ENCODE measurements around the gene NDRG4. TPM values are rescaled to one million over a fixed set of nuclear protein-coding genes. Genes with fewer than 3 reads are reported as not detected.
A peak's percentile ranks its signal among the peaks of the same experiment; 100 is the strongest.

The NDRG4 gene
- total RNA-seq, 6 experiments from 2014 or later: 0.76 to 2.9 (median 2.1) TPM

DNA sequence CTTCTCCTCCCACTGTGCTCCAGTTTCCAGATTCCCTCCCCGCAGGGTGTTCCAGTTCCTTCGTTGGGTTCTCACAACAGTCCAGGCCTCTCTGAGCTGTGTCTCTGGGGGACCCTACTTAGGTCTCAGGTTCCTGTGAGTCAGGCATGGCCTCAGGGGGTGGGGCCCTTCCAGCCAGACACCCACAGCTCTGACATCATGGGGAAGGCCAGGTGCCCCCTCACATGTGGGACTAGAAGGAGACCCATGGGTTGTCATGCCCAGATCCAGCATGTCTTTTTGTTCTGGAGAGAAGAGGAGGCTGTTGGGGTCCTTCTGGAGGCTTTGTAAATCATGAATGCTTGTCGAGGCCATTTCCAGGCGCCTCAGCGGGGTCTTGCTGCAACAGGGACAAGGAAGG is 32.0 kb upstream of the NDRG4 start:
- Histone ChIP-seq H3K36me3 (no peaks in the 10 kb centered on the region), H3K27ac (no peak overlapping the region), H3K4me1 (peaks cover 0 to 17% (median 0%) of the 10 kb centered on the region in 4 donors), H3K4me3 (no peak overlapping the region), H3K9me3 (no peaks in the 10 kb centered on the region), H3K27me3 (peaks cover 4% of the 10 kb centered on the region in 2 donors)
- WGBS (ENCODE audit: insufficient coverage, low coverage, low lambda C conversion rate, missing lambda C conversion rate): 87% methylated on average over 3 of the region's 5 CpGs
- DNase-seq (no peak), ATAC-seq (no peak)
- TF ChIP-seq POLR2A (IDR thresholded peaks at IDR 0.05): no peak
- TF ChIP-seq, protein P1, sequence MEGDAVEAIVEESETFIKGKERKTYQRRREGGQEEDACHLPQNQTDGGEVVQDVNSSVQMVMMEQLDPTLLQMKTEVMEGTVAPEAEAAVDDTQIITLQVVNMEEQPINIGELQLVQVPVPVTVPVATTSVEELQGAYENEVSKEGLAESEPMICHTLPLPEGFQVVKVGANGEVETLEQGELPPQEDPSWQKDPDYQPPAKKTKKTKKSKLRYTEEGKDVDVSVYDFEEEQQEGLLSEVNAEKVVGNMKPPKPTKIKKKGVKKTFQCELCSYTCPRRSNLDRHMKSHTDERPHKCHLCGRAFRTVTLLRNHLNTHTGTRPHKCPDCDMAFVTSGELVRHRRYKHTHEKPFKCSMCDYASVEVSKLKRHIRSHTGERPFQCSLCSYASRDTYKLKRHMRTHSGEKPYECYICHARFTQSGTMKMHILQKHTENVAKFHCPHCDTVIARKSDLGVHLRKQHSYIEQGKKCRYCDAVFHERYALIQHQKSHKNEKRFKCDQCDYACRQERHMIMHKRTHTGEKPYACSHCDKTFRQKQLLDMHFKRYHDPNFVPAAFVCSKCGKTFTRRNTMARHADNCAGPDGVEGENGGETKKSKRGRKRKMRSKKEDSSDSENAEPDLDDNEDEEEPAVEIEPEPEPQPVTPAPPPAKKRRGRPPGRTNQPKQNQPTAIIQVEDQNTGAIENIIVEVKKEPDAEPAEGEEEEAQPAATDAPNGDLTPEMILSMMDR (IDR thresholded peaks at IDR 0.05): no peak
- intact Hi-C loops (cut with DNase I): no loop called here

DNA sequence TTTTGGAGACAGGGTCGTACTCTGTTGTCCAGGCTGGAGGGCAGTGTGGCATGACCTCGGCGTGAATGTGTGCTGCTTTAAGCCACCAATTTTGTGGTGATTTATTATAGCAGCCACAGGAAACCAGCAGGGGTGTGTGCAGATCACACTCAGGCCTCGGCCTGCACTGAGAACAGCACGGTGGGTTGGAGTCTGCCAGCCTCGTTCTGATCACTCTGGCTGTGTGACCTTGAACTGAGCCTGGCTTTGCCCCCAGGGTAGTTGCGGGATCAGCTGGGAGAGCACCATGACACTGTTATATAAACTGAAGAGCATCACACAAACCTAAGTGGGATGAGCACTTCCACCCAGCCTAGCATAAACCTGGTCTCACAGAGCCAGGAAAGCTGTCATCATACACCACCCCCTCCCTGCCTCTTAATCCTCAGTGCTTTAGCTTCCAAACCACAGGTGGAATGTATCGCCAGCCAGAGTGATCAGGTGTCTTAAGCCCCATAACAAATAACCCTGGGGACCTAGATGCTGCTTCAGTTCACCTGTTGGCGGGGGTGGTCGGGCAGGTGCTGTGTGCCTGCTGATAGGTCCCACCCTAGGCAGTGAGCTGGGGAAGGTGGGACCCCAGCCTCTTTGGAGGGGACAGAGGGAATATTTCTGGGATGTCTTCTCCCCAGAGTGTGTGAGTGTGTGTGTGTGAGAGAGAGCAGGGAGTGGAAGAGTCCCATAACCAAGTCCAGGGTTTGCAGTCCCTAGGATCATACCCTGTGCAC is 28.6 kb upstream of the NDRG4 start:
- H3K4me3 ChIP-seq: no peak overlapping the region
- H3K9me3 ChIP-seq: no peaks in the 10 kb centered on the region
- ATAC-seq (peak in 1 of 4 donors; percentile 17), DNase-seq (no peak)
- WGBS (ENCODE audit: insufficient coverage, low coverage, low lambda C conversion rate, missing lambda C conversion rate): 31% methylated on average over 7 of the region's 10 CpGs
- TF ChIP-seq POLR2A (IDR thresholded peaks at IDR 0.05): no peak
- TF ChIP-seq, protein P1 (IDR thresholded peaks at IDR 0.05): no peak
- intact Hi-C loops (cut with DNase I): no loop called here
- no peaks in the 10 kb centered on the region for H3K27me3 ChIP-seq
- no peaks in the 10 kb centered on the region for H3K36me3 ChIP-seq
- H3K27ac ChIP-seq: no peak overlapping the region
- no peaks in the 10 kb centered on the region for H3K4me1 ChIP-seq

DNA sequence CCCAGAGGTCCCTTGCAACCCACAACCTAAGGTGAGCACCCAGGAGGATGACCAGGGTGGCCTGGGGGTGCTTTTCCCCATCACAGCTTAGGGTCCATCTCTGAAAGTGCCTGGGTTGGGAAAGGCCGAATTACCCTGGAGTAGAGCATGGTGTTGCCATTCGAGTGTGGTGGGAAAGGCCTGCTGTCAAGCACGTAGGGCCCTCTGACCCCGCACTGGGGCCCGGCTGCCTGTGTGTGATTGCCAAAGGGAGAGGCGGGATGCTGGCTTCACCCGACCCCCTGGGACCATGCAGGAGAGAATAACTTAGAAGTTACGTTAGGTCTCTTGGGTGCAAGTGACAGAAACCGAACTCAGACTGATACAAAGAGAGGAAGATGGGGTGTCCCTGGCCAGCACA is 27.7 kb upstream of the NDRG4 start:
- TF ChIP-seq, protein P1 (IDR thresholded peaks at IDR 0.05): no peak
- no peak for TF ChIP-seq POLR2A (IDR thresholded peaks at IDR 0.05)
- Histone ChIP-seq H3K27me3 (no peaks in the 10 kb centered on the region), H3K36me3 (no peaks in the 10 kb centered on the region), H3K27ac (no peak overlapping the region), H3K9me3 (no peaks in the 10 kb centered on the region), H3K4me1 (no peaks in the 10 kb centered on the region), H3K4me3 (no peak overlapping the region)
- no peak for DNase-seq
- no peak for ATAC-seq
- 60% methylated on average over 1 of the region's 9 CpGs for WGBS (ENCODE audit: insufficient coverage, low coverage, low lambda C conversion rate, missing lambda C conversion rate)
- intact Hi-C loops (cut with DNase I): no loop called here

DNA sequence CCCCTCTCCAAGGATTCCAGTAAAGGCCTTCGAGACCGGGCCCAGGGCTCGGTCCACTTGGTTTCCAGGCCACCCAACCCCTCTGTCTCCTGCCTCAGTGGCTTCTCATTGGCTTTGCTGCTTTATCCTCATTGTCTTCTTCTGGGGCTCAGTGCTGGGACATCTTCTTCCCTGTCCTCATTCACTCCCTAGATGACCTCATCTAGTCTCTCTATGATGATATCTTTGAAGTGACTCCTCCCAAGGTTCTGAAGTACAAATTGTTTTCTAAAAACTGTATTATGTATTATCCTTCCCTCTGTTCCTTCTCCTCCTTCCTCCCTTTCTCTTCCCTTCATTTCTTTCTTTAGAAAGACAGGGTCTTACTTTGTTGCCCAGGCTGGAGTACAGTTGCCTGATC is 27.1 kb upstream of the NDRG4 start:
- no peaks in the 10 kb centered on the region for H3K9me3 ChIP-seq
- no peaks in the 10 kb centered on the region for H3K27me3 ChIP-seq
- DNase-seq (no peak), ATAC-seq (no peak)
- intact Hi-C loops (cut with DNase I): no loop called here
- WGBS (ENCODE audit: insufficient coverage, low coverage, low lambda C conversion rate, missing lambda C conversion rate): 85% methylated on average over 3 of the region's 3 CpGs
- H3K36me3 ChIP-seq: no peaks in the 10 kb centered on the region
- H3K4me1 ChIP-seq: no peaks in the 10 kb centered on the region
- H3K4me3 ChIP-seq: no peak overlapping the region
- H3K27ac ChIP-seq: no peak overlapping the region
- TF ChIP-seq POLR2A (IDR thresholded peaks at IDR 0.05): no peak
- TF ChIP-seq, protein P1 (IDR thresholded peaks at IDR 0.05): no peak
